ENCODE results near the gene SPDYE17. TPM values are rescaled to one million over a fixed set of nuclear protein-coding genes. Genes with fewer than 3 reads are reported as not detected.
A peak's percentile ranks its signal among the peaks of the same experiment; 100 is the strongest.
"Not testable (repeated sequence)": the region's sequence is repeated elsewhere in the genome, so short reads cannot be mapped to it uniquely, and the experiment has no call there.

SPDYE17 gene
- total RNA-seq, 2 experiments from 2014 or later: not detected

DNA sequence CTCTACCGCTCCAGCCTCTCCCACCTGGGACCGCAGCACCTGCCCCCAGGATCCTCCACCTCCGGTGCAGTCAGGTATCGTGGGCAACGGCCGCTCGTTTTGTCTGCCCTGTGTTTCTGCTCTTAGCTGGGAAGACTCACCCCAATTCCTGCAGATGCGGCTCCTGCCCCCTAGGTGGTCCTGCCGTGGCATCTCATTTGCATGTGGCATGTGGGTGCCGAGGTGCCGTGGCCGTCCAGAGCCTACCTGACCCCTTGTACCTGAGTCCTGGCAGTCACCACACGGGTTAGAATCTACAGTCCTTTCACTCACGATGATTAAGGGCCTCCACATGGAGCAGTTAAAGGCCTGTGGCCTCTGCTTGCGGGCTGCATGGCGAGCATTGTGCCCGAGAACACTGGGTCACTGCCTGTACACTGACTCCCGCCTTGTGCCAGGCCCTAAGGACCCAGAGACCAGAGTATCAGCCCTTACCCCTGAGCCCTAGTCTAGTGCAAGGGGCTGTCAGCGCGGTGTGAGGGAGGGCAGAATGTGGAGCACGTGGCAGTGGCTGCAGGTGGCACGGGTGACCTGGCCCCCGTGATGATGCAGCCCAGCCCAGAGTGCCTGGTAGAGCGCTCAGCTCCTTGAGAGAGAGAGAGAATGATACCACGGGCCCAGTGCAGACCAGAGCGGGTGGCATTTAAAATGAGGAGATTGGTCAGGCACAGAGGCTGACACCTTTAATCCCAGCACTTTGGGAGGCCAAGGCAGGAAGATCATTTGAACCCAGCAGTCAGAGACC lies 50.8 kb downstream of the SPDYE17 start:
- DNase-seq; H3K36me3 Mint-ChIP-seq (ENCODE audit: low read depth); H3K4me1 Mint-ChIP-seq; ATAC-seq; POLR2A ChIA-PET; CTCF ChIA-PET; H3K27ac Mint-ChIP-seq; H3K4me3 Mint-ChIP-seq; H3K27me3 Mint-ChIP-seq; intact Hi-C loops (cut with DNase I, micrococcal nuclease); H3K9me3 Mint-ChIP-seq (ENCODE audit: low read depth): not testable (repeated sequence)

DNA sequence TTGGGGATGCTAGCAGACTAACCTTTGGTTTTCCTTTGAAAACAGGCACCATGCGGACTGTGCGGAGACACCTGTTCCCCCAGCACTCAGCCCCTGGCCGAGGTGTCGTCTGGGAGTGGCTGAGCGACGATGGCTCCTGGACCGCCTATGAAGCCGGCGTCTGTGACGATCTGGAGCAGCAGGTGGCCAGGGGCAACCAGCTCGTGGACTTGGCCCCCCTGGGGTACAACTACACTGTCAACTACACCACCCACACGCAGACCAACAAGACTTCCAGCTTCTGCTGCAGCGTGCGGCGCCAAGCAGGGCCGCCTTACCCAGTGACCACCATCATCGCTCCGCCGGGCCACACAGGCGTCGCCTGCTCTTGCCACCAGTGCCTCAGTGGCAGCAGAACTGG lies 51.6 kb downstream of the SPDYE17 start:
- POLR2A ChIA-PET; H3K4me3 Mint-ChIP-seq; intact Hi-C loops (cut with DNase I, micrococcal nuclease); H3K4me1 Mint-ChIP-seq; DNase-seq; H3K9me3 Mint-ChIP-seq (ENCODE audit: low read depth); H3K36me3 Mint-ChIP-seq (ENCODE audit: low read depth); H3K27me3 Mint-ChIP-seq; H3K27ac Mint-ChIP-seq; ATAC-seq; CTCF ChIA-PET: not testable (repeated sequence)

GRCh38 chr7:76977761-76978367 lies 54.3 kb downstream of the SPDYE17 start:
- DNase-seq; H3K36me3 Mint-ChIP-seq (ENCODE audit: low read depth); H3K27ac Mint-ChIP-seq; intact Hi-C loops (cut with DNase I, micrococcal nuclease); H3K4me3 Mint-ChIP-seq; H3K4me1 Mint-ChIP-seq; H3K27me3 Mint-ChIP-seq; POLR2A ChIA-PET; H3K9me3 Mint-ChIP-seq (ENCODE audit: low read depth); CTCF ChIA-PET: not testable (repeated sequence)
- ATAC-seq: peak; percentile 19

DNA sequence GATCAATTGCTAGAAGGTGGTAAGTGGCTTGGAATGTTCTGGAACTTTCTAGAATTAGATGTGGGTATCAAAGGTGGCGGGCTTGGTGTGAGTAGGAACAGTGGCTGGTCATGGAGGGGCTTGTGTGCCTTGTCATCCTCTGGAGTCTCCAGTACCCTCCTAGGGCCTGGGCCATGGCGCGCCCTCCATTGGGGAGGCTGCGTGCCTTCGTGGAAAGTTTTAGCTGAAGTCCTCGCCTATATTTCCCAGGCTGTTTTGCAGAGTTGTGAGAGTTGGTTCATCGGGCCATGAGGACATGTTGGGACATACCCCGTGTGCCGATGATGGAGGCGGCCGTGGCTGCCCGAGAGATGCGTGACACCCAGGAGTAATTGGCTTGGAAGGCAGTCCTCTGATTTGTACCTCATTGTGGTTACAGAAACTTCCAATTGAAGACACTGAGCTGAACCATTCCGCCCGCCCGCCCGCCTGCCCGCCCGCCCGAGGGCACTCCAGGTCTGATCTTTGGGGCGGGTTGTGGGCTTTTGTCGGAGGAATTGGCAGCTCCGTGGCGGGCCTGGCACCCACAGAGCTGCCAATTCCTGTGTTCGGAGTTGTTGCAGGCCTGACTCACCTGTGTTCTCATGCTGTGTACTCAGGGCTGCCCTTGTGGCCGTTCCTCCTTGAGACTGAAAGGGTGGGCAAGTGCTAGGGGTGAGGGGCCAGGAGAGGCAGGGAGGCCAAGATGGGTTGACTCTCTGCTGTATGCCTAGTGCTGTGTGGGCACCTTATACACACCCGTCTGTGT lies 57.2 kb downstream of the SPDYE17 start:
- H3K4me3 Mint-ChIP-seq; ATAC-seq; H3K27ac Mint-ChIP-seq; POLR2A ChIA-PET; intact Hi-C loops (cut with DNase I, micrococcal nuclease); H3K27me3 Mint-ChIP-seq; DNase-seq; H3K36me3 Mint-ChIP-seq (ENCODE audit: low read depth); H3K9me3 Mint-ChIP-seq (ENCODE audit: low read depth); H3K4me1 Mint-ChIP-seq; CTCF ChIA-PET: not testable (repeated sequence)

- H3K27ac Mint-ChIP-seq; H3K4me1 Mint-ChIP-seq; ATAC-seq; CTCF ChIA-PET; H3K27me3 Mint-ChIP-seq; intact Hi-C loops (cut with DNase I, micrococcal nuclease); H3K36me3 Mint-ChIP-seq (ENCODE audit: low read depth); H3K9me3 Mint-ChIP-seq (ENCODE audit: low read depth); DNase-seq; POLR2A ChIA-PET; H3K4me3 Mint-ChIP-seq: not testable (repeated sequence)
Observed at GRCh38 chr7:76974336-76974735, 57.8 kb downstream of the SPDYE17 start.

DNA sequence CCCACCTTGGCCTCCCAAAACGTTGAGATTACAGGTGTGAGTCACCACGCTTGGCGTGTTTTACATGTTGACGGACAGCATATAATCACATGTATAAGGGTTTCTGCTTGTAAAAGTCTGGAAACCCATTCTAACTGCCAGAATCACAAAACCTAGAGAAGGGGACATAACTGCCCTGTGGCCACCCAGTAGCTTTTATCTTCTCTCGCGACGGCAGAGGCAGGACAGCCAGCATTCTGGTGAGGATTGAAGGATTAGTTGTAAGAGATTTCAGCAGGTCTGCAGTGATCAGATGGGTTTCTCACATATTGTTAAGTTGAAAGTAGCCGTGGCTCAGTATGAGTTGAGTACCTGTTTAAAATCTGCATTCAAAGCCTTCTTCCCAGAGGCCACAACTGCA lies 59.8 kb downstream of the SPDYE17 start:
- POLR2A ChIA-PET; intact Hi-C loops (cut with DNase I, micrococcal nuclease); CTCF ChIA-PET; DNase-seq; H3K27me3 Mint-ChIP-seq; H3K9me3 Mint-ChIP-seq (ENCODE audit: low read depth); H3K4me1 Mint-ChIP-seq; H3K4me3 Mint-ChIP-seq; H3K27ac Mint-ChIP-seq; H3K36me3 Mint-ChIP-seq (ENCODE audit: low read depth); ATAC-seq: not testable (repeated sequence)

Other genes with a start within 250 kb of the SPDYE17 start
- under 1 TPM; 0.33 to 0.48 TPM for gene SPDYE18, start 30.2 kb upstream of the SPDYE17 start, total RNA-seq
- 1 to 10 TPM; 1.2 to 1.7 TPM for gene CCDC146, start 90.3 kb upstream of the SPDYE17 start, total RNA-seq
- gene FGL2, start 167.5 kb upstream of the SPDYE17 start, total RNA-seq: under 1 TPM; 0.16 TPM

Measured in activated CD4-positive, alpha-beta T cell treated with anti-CD3 and anti-CD28 coated beads for 36 hours (primary cell).